Fibroblast of skin of right biceps (primary cell): ENCODE data around the gene USH1C.

Experiments used
- DNase-seq: peaks from one replicate; pipeline ENCODE4 v3.0.0-alpha.2; 2013

USH1C gene

GRCh38 chr11:17568944-17569343 is 24.7 kb upstream of the USH1C start:
- DNase-seq = no peak

GRCh38 chr11:17564687-17565042 is 20.4 kb upstream of the USH1C start:
- DNase-seq = no peak

- no peak for DNase-seq
These were observed 19.9 kb upstream of the USH1C start for GRCh38 chr11:17563961-17564686.

- DNase-seq = no peak
These were observed 19.0 kb upstream of the USH1C start for GRCh38 chr11:17563231-17563646.

GRCh38 chr11:17561526-17561925 is 17.3 kb upstream of the USH1C start:
- DNase-seq = no peak

- no peak for DNase-seq
These were observed 16.8 kb upstream of the USH1C start for GRCh38 chr11:17561111-17561415.

GRCh38 chr11:17560281-17561110 is 16.3 kb upstream of the USH1C start:
- DNase-seq = no peak

GRCh38 chr11:17559341-17560087 is 15.3 kb upstream of the USH1C start:
- DNase-seq = no peak

- DNase-seq = no peak
These were observed 14.7 kb upstream of the USH1C start for GRCh38 chr11:17558916-17559315.

- no peak for DNase-seq
These were observed 14.0 kb upstream of the USH1C start for GRCh38 chr11:17558025-17558780.

GRCh38 chr11:17556999-17557398 is 12.8 kb upstream of the USH1C start:
- DNase-seq = no peak

GRCh38 chr11:17554487-17554886 is 10.3 kb upstream of the USH1C start:
- no peak for DNase-seq

GRCh38 chr11:17553249-17553546 is 9.0 kb upstream of the USH1C start:
- DNase-seq = no peak

GRCh38 chr11:17552392-17553248 is 8.4 kb upstream of the USH1C start:
- no peak for DNase-seq

- DNase-seq = no peak
These were observed 7.8 kb upstream of the USH1C start for GRCh38 chr11:17552041-17552355.

- no peak for DNase-seq
These were observed 7.3 kb upstream of the USH1C start for GRCh38 chr11:17551347-17552040.

GRCh38 chr11:17550450-17551346 is 6.5 kb upstream of the USH1C start:
- DNase-seq = no peak

- DNase-seq = no peak
These were observed 4.2 kb upstream of the USH1C start for GRCh38 chr11:17548444-17548843.

- no peak for DNase-seq
These were observed 3.7 kb upstream of the USH1C start for GRCh38 chr11:17547932-17548331.

- no peak for DNase-seq
These were observed 2.9 kb upstream of the USH1C start, which contains the start of gene OTOG for GRCh38 chr11:17547051-17547577. OTOG (plus strand) TSS chr11:17547259; CDS start chr11:17547373, 114 bp downstream.
